Nephron progenitor cell (in vitro differentiated cells): Measurements from ENCODE around the gene TSC22D4.

Experiments used
- DNase-seq: peaks from one replicate; pipeline ENCODE4 v3.0.0; 2021
- H3K27ac Mint-ChIP-seq: 2 replicates; pipeline ENCODE4 v1.8.0; 2021; ENCODE audit warnings: mild to moderate bottlenecking, moderate library complexity, mixed read lengths
- H3K27me3 Mint-ChIP-seq: 2 replicates; pipeline ENCODE4 v1.8.0; 2021; ENCODE audit warnings: mild to moderate bottlenecking, low read depth, mixed read lengths; ENCODE audit not compliant: poor library complexity
- H3K36me3 Mint-ChIP-seq: 2 replicates; pipeline ENCODE4 v1.8.0; 2021; ENCODE audit warnings: low read depth, mixed read lengths
- H3K4me1 Mint-ChIP-seq: 2 replicates; pipeline ENCODE4 v1.8.0; 2021; ENCODE audit warnings: mixed read lengths
- H3K4me3 Mint-ChIP-seq: 2 replicates; pipeline ENCODE4 v1.8.0; 2021; ENCODE audit warnings: mild to moderate bottlenecking, moderate library complexity, mixed read lengths
- H3K9me3 Mint-ChIP-seq: 2 replicates; pipeline ENCODE4 v1.8.0; 2021; ENCODE audit warnings: mild to moderate bottlenecking, moderate library complexity, mixed read lengths
- CTCF ChIP-seq: fragments of 200-600 bp; sonication (generic); IDR thresholded peaks from 2 replicates; pipeline ENCODE4 v1.5.0; 2021; ENCODE audit warnings: antibody characterized with exemption

TSC22D4 gene

DNA sequence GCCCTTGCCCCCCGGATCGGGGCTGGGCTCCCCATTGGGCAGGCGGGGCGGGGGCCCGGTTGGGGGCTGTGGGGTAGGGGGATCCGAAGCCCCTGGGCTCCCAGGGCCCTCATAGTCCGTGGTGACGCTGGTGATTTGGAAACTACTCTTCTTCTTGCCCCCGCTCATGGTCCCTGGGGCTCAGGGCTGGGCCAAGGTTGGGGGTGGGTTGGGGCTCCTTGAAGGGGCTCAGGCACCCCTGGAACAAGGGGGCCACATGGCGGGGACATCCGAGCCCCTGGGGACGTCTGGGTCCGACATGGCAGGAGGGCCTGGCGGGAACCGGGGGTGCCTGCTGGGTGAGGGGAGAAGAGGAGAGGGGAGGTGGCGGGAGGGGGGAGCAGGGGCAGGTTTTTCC, 1.1 kb downstream of the TSC22D4 start:
- Mint-ChIP-seq H3K9me3 (no peaks in the 10 kb centered on the region), H3K4me3 (peak overlapping the region; percentile 98), H3K4me1 (peaks cover 60% of the 10 kb centered on the region), H3K27me3 (peaks cover 9% of the 10 kb centered on the region), H3K36me3 (peaks cover 4% of the 10 kb centered on the region), H3K27ac (peak overlapping the region; percentile 96)
- DNase-seq: peak; percentile 34
- no peak for TF ChIP-seq CTCF

DNA sequence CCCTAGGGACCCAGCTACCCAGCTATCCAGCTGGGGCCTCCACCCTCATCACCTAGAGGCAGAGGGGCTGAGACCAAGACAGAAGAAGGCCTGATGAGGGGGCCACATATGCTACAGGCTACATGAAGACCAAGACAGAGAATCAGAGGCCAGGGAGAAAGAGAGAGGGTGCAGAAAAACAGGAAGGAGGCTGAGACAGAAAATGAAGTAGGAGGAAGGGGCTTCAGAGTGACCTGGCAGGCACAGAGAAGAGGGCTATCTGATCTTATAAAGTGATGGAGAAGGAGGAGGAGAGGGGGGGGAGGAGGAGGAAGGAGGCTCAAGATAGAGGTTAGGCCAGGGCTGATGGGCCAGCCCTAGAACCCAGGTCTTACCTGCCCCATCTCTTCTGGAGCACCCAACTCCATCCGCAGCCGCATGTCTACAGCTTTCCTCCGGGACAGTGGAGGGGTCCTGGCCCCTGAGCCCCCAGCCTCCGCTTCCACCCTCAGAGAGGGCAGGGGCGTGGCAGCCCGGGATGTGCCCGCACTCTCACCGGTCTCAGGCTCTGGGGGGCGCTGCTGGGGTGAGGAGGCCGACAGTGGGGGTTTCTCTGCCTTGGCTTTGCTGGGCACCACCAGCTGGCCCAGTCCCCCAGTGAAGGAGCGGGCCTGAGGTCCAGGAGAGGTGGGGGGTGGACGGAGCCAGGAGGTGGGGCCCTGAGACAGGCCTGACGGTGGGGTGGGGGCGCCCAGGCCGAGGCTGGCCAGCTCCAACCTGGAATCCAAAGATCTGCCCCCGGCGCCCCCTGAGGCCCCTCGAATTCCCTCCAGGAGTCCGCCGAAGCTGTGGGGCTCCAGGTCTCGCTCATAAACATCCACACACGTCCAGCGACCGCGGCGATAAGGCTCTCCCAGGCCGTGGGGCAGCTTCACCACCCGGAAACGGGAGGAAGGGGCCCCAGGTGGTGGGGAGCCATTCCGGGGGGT, 1.8 kb downstream of the TSC22D4 start:
- Mint-ChIP-seq H3K4me3 (peak overlapping the region; percentile 98), H3K27ac (peak overlapping the region; percentile 41), H3K4me1 (peaks cover 56% of the 10 kb centered on the region), H3K27me3 (peaks cover 9% of the 10 kb centered on the region), H3K36me3 (peaks cover 4% of the 10 kb centered on the region), H3K9me3 (no peaks in the 10 kb centered on the region)
- TF ChIP-seq CTCF: no peak
- no peak for DNase-seq

DNA sequence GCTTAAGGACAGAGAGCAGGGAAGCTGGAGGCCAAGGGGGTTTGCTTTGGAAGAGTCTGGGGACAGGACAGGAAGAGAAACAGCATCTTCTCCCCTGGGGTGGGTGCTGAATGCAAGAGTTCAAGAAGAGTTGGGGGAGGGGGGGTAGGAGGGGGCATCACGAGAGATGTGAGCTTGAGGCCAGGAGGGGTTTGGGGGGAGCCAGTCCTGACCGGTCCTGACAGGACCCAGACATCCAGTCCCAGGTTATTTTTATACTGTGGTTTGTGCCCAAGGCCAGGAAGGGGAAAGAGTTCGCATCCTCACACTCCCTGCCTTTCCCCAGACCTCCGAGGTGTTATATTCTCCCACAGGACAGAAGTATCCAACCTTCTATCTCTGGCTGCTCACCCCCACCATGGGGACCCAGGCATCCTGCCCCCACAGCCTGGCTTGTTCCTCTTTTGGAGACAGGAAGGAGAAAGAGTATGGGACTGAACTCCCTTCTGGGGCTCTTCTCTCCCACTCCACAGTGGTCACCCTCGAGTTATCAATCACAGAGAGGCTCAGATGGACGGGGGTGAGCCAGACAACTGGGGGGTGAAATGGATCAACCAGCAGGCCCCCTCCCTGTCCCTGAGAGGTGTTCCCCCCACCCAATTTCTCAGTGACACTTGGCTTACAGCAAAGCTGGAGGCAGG, 2.8 kb downstream of the TSC22D4 start:
- peak overlapping the region; percentile 98 for H3K4me3 Mint-ChIP-seq
- H3K36me3 Mint-ChIP-seq: peaks cover 8% of the 10 kb centered on the region
- peaks cover 9% of the 10 kb centered on the region for H3K27me3 Mint-ChIP-seq
- no peak for DNase-seq
- TF ChIP-seq CTCF: no peak
- H3K4me1 Mint-ChIP-seq: peaks cover 47% of the 10 kb centered on the region
- peak overlapping the region; percentile 93 for H3K27ac Mint-ChIP-seq
- H3K9me3 Mint-ChIP-seq: no peaks in the 10 kb centered on the region

GRCh38 chr7:100475549-100475948, 3.5 kb downstream of the TSC22D4 start:
- Mint-ChIP-seq H3K4me3 (peak overlapping the region; percentile 98), H3K27ac (peak overlapping the region; percentile 93), H3K4me1 (peaks cover 41% of the 10 kb centered on the region), H3K27me3 (peaks cover 6% of the 10 kb centered on the region), H3K36me3 (peaks cover 8% of the 10 kb centered on the region), H3K9me3 (no peaks in the 10 kb centered on the region)
- no peak for TF ChIP-seq CTCF
- DNase-seq: peak; percentile 47

- no peak for DNase-seq
- peak overlapping the region; percentile 17 for H3K4me3 Mint-ChIP-seq
These were observed 6.0 kb downstream of the TSC22D4 start for GRCh38 chr7:100472854-100473499.

More at GRCh38 chr7:100472854-100473499, 6.0 kb downstream of the TSC22D4 start:
- Mint-ChIP-seq H3K9me3 (no peaks in the 10 kb centered on the region), H3K36me3 (peaks cover 8% of the 10 kb centered on the region), H3K27ac (no peak overlapping the region), H3K4me1 (peaks cover 36% of the 10 kb centered on the region), H3K27me3 (no peaks in the 10 kb centered on the region)
- no peak for TF ChIP-seq CTCF
